Measurements from ENCODE around the gene KIF21A. TPM values are rescaled to one million over a fixed set of nuclear protein-coding genes. Genes with fewer than 3 reads are reported as not detected.

Gene KIF21A
- total RNA-seq, 2 donors from 2014 or later = 50.4 to 51.9 TPM

DNA sequence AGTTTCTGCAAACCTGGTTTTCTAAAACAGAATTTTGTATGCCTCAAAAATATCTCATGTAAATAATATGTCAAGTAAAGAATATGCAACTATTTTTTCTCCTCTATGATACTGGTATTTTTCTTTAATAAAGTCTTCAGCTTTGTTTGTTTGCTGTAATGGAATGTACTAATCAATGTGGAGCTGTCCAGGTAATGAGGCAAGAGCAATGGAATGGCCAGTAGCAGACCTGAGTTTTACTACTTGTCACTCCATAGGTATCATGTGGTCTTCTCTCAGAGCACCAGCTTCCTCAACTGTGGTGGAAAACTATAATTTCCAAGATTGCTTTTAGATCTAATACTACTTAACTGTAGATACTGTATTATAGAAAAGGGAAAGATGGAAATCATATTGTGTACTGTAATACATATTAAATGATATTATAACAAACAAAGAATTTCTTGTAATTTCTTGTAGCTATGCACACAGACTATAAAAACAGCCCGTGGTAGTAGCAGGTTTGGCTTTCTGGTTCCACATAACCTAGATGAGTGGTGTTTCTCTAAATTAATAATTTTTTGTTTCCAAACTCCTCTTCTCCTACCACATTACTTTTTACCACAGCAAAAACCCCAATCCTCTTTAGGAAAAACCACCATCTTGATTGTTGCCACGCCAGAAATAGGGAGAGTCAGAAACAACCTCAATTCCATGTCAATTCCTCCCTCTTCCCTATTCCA lies 70.6 kb downstream of the KIF21A start:
- Histone ChIP-seq H3K27ac (no peak overlapping the region), H3K27me3 (no peaks in the 10 kb centered on the region), H3K4me1 (no peaks in the 10 kb centered on the region), H3K4me3 (no peak overlapping the region), H3K36me3 (peaks cover 1% of the 10 kb centered on the region), H3K9me3 (no peaks in the 10 kb centered on the region)
- no peak for DNase-seq (ENCODE audit: low spot score)
- no peak for TF ChIP-seq CTCF (IDR thresholded peaks at IDR 0.05)

DNA sequence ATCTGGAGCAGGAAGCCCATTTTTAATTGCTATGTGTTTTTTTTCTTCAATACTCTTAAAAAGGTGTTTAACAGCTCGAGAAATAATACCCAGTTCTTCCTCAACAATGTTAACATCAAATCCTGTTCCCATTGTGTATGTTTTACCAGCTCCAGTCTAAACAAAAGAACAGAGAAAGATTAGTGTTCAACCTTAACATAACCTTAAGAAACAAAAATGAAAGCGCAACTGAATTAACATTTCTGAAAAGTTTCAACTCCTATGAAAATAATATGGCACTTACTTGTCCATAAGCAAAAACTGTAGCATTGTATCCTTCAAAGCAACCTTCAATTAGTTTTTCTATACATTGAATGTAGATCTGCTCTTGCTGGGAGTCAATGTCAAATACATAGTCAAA lies 73.2 kb downstream of the KIF21A start:
- H3K36me3 ChIP-seq = peaks cover 14% of the 10 kb centered on the region
- TF ChIP-seq CTCF (IDR thresholded peaks at IDR 0.05) = no peak
- no peaks in the 10 kb centered on the region for H3K4me1 ChIP-seq
- H3K27me3 ChIP-seq = no peaks in the 10 kb centered on the region
- no peak overlapping the region for H3K27ac ChIP-seq
- DNase-seq (ENCODE audit: low spot score) = no peak
- no peaks in the 10 kb centered on the region for H3K9me3 ChIP-seq
- no peak overlapping the region for H3K4me3 ChIP-seq

DNA sequence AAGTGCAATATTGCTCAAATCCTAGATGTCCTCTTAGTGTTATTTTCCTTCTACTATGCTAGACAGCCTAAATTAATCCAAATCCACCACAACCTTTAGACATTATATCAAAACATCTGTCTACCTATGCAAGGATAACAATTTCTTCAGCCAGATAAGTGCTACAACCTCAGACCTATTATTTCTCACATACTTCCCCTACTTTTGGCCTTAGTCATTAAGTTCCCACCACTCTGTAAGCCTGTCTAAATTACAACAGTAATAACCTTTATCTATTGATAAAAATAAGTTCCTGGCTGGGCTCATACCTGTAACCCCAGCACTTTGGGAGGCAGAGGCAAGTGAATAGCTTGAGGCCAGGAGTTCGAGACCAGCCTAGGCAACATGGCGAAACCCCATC lies 74.0 kb downstream of the KIF21A start:
- peaks cover 14% of the 10 kb centered on the region for H3K36me3 ChIP-seq
- DNase-seq (ENCODE audit: low spot score) = no peak
- no peaks in the 10 kb centered on the region for H3K9me3 ChIP-seq
- H3K4me1 ChIP-seq = no peaks in the 10 kb centered on the region
- no peaks in the 10 kb centered on the region for H3K27me3 ChIP-seq
- no peak for TF ChIP-seq CTCF (IDR thresholded peaks at IDR 0.05)
- H3K27ac ChIP-seq = no peak overlapping the region
- H3K4me3 ChIP-seq = no peak overlapping the region

DNA sequence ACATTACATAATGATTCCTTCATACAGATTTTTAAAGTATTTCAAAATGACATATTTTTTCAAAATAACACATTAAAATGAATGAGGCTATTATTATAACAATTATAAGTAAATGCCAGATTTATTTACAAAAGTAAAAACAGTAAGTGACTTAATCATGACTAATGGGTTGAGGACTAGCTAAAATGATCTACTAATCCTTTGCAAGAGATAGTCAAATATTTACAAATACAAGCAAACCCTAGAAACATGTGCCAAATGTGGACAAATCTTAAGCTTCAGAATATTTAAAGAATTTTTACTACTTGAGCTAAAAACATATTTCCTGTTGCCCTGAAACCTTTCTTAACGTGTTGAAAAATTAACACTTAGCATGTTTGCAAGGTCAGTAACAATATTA lies 74.8 kb downstream of the KIF21A start:
- TF ChIP-seq CTCF (IDR thresholded peaks at IDR 0.05) = no peak
- H3K4me3 ChIP-seq = no peak overlapping the region
- peaks cover 14% of the 10 kb centered on the region for H3K36me3 ChIP-seq
- H3K9me3 ChIP-seq = no peaks in the 10 kb centered on the region
- H3K4me1 ChIP-seq = no peaks in the 10 kb centered on the region
- no peak overlapping the region for H3K27ac ChIP-seq
- H3K27me3 ChIP-seq = no peaks in the 10 kb centered on the region
- no peak for DNase-seq (ENCODE audit: low spot score)

DNA sequence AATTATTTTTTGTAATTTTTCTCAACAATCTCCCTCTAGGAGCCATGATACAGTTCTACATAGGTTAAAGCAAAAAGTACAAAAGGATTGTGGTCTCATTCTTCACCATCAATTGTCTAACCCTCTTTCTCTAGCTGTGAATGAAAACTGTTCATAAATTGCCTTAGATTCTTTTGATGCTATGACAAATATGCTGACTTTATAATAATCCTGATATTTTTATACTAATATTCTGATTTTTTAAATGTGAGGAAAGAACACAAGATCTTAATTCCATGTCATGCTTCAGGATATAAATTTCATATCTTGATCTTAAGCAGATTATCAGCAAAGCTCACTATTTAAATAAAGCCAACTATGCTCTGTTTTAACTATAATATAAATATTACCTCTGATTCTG lies 75.4 kb downstream of the KIF21A start:
- no peak for DNase-seq (ENCODE audit: low spot score)
- TF ChIP-seq CTCF (IDR thresholded peaks at IDR 0.05) = no peak
- no peaks in the 10 kb centered on the region for H3K9me3 ChIP-seq
- no peaks in the 10 kb centered on the region for H3K4me1 ChIP-seq
- peaks cover 14% of the 10 kb centered on the region for H3K36me3 ChIP-seq
- H3K27ac ChIP-seq = no peak overlapping the region
- H3K4me3 ChIP-seq = no peak overlapping the region
- no peaks in the 10 kb centered on the region for H3K27me3 ChIP-seq

Measured in right atrium auricular region (tissue), 2 donors.